ES-I3 (cell line): ENCODE data around the gene FCER2.

Experiments used
- H3K36me3 ChIP-seq: 2 replicates; pipeline ENCODE4 v1.6.1; 2013; ENCODE audit warnings: mild to moderate bottlenecking, low read length, control low read depth, moderate library complexity; ENCODE audit not compliant: insufficient read depth
- H3K4me1 ChIP-seq: 2 replicates; pipeline ENCODE4 v1.6.1; 2013; ENCODE audit warnings: mild to moderate bottlenecking, control low read depth, low read length; ENCODE audit not compliant: insufficient read depth
- H3K9ac ChIP-seq: 2 replicates; pipeline ENCODE4 v1.6.1; 2013; ENCODE audit warnings: low read depth, mild to moderate bottlenecking, low read length, moderate library complexity
- H3K9me3 ChIP-seq: 2 replicates; pipeline ENCODE4 v1.6.1; 2013; ENCODE audit warnings: mild to moderate bottlenecking, low read length, moderate library complexity; ENCODE audit not compliant: control insufficient read depth, insufficient read depth

The FCER2 gene

DNA sequence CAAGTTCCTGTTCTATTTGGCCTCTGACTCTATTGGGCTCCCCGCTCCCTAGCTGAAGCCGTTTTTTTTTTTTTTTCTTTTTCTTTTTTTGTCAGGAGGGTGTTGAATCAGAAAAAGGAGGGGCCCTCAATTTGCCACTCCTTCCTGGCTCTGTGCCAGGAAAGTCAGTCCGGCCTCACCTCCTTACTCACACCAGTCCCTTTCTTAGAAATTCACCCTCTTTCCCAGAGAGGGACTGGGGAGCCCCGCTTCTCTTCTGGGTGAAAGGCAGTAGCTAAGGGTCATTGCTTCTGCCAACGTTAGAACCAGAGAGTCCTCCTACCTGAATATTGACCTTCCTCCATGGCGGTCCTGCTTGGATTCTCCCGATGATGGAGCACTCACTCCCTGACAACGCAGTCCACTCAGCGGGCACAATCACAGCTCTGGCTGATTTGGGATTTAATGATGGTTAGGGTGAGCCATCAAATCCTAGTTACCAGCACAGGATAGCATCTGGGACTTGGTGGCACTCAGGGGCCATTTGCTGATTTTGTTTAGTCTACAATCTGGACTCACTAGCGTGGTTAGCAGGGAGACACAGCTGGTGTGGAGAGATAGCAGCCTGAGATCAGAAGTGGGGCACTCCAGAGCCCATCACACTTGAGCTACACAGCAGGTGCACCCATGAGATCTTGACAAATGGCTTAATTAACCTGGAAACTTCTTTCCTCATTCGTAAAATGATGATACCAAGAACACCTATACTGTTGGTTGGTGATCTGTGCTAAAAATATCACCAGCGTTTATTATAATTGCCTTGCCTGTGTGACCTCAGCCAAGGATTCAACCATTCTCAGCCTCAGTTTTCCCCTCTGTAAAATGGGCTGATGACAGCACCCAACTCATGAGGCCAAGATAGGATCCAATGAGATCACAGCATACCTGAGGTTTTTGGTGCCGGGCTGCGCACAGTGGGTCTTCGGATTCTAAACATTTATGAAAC lies 2.2 kb downstream of the FCER2 start:
- Histone ChIP-seq H3K9me3 (no peaks in the 10 kb centered on the region), H3K9ac (no peak overlapping the region), H3K36me3 (no peaks in the 10 kb centered on the region), H3K4me1 (no peaks in the 10 kb centered on the region)

GRCh38 chr19:7699003-7699402 lies 2.9 kb downstream of the FCER2 start:
- Histone ChIP-seq H3K36me3 (no peaks in the 10 kb centered on the region), H3K4me1 (no peaks in the 10 kb centered on the region), H3K9me3 (no peaks in the 10 kb centered on the region), H3K9ac (no peak overlapping the region)

DNA sequence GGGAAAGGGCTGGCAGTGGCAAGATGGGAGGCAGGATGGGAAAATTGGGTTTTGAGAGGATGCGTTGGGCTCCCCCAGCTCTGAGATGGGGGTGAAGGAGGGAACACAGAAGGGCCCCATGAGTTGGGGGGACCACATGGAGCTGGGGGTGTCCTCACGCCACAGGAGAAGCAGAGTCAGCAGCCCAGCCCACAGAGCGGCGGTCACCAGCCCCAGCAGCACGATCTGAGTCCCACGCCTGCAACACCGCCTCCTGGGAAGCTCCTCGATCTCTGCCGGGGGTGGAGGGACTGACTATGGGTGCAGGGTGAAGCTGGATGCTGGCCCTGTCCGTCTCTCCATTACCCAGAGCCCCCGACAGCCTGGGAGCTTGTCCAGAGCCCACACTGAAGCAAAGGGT lies 3.3 kb downstream of the FCER2 start:
- Histone ChIP-seq H3K36me3 (no peaks in the 10 kb centered on the region), H3K9ac (no peak overlapping the region), H3K4me1 (no peaks in the 10 kb centered on the region), H3K9me3 (no peaks in the 10 kb centered on the region)

DNA sequence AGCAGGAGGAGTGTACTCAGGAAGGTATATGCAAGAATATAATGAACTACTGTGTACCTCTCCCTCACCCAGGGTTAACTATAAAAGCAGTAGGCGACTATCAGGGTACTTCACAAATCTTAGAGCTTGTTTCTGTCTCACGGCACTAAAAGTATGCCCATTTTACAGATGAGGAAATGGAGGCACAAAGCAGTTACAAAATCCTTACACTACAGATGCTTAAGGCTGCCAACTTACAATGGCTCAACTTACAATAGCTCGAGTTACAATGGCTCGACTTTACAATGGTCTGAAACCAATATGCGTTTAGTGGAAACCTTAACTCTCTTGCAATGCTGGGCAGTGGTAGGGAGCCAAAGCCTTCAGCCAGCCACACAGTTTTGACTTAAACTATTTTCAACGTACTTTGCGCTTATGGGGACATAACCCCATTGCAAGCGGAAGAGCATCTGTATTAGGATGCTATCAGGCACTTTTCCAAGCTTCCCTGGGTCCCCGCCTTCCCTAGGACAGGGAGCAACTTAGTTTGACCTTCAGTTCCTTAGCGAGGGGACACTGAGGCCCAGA lies 4.1 kb downstream of the FCER2 start:
- no peak overlapping the region for H3K9ac ChIP-seq
- H3K9me3 ChIP-seq, result no peaks in the 10 kb centered on the region
- no peaks in the 10 kb centered on the region for H3K4me1 ChIP-seq
- H3K36me3 ChIP-seq, result no peaks in the 10 kb centered on the region

- Histone ChIP-seq H3K9me3 (no peaks in the 10 kb centered on the region), H3K36me3 (no peaks in the 10 kb centered on the region), H3K4me1 (no peaks in the 10 kb centered on the region), H3K9ac (no peak overlapping the region)
These were observed 7.4 kb downstream of the FCER2 start for GRCh38 chr19:7694499-7694898.

- Histone ChIP-seq H3K9me3 (no peaks in the 10 kb centered on the region), H3K4me1 (no peaks in the 10 kb centered on the region), H3K9ac (no peak overlapping the region), H3K36me3 (no peaks in the 10 kb centered on the region)
These were observed 9.4 kb downstream of the FCER2 start for GRCh38 chr19:7692417-7693088.

DNA sequence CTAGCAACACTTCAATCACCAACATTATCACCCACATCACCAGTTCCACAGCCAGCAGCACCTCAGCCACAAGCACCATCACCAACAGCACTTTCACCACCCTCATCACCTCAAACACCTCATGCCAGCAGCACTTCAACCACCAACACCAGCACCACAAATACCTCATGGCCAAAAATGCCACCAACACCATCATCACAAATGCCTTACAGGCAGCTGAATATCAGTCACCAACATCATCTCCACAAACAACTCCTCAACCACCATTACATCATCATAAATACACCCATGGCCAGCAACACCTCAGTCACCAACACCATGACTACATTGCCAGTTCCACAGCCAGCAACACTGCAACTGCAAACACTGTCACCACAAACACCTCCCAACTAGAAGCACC lies 10.4 kb downstream of the FCER2 start:
- Histone ChIP-seq H3K36me3 (no peaks in the 10 kb centered on the region), H3K9ac (no peak overlapping the region), H3K4me1 (no peaks in the 10 kb centered on the region), H3K9me3 (no peaks in the 10 kb centered on the region)

GRCh38 chr19:7690779-7691258 lies 11.1 kb downstream of the FCER2 start:
- Histone ChIP-seq H3K9me3 (no peaks in the 10 kb centered on the region), H3K4me1 (no peaks in the 10 kb centered on the region), H3K9ac (no peak overlapping the region), H3K36me3 (no peaks in the 10 kb centered on the region)

- H3K9me3 ChIP-seq, result no peaks in the 10 kb centered on the region
- H3K36me3 ChIP-seq, result no peaks in the 10 kb centered on the region
- no peaks in the 10 kb centered on the region for H3K4me1 ChIP-seq
- H3K9ac ChIP-seq, result no peak overlapping the region
These were observed 12.8 kb downstream of the FCER2 start for GRCh38 chr19:7689165-7689564.

DNA sequence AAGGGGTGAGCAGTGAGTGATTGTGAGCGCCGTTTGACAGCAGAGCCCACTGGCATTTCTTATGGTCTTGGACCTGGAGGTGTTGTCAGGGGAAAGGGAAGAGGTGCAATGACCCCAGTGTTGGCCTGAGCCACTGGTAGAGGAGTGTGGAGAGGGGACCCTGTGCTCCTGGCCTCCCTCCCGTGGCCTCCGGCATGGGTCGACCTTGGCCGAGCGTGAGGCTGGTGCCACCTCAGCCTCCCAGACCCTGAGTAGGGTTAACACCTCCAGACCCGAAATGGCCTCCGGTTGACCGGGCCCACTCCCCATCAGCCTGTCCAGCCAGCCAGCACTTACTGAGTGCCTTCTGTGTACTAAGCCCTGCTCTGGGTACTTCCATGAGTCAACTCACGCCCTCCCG lies 14.8 kb downstream of the FCER2 start:
- Histone ChIP-seq H3K36me3 (no peaks in the 10 kb centered on the region; the same call in 1 of the 2 replicates), H3K4me1 (no peaks in the 10 kb centered on the region), H3K9ac (no peak overlapping the region), H3K9me3 (no peaks in the 10 kb centered on the region)

- peak overlapping the region; percentile 20; the same call in 1 of the 2 replicates for H3K9ac ChIP-seq
These were observed 16.1 kb downstream of the FCER2 start for GRCh38 chr19:7685546-7686445.

GRCh38 chr19:7682175-7682855 lies 19.6 kb downstream of the FCER2 start:
- Histone ChIP-seq H3K9ac (no peak overlapping the region), H3K36me3 (no peaks in the 10 kb centered on the region; the same call in 1 of the 2 replicates), H3K9me3 (no peaks in the 10 kb centered on the region), H3K4me1 (peaks cover 6% of the 10 kb centered on the region; the same call in 1 of the 2 replicates)

More at GRCh38 chr19:7685546-7686445, 16.1 kb downstream of the FCER2 start:
- Histone ChIP-seq H3K36me3 (no peaks in the 10 kb centered on the region; the same call in 1 of the 2 replicates), H3K4me1 (no peaks in the 10 kb centered on the region), H3K9me3 (no peaks in the 10 kb centered on the region)
